ENCODE measurements around the gene CHD3. TPM values are rescaled to one million over a fixed set of nuclear protein-coding genes. Genes with fewer than 3 reads are reported as not detected.

Gene CHD3
- total and polyA plus RNA-seq, 2 of the 13 experiments (the other 11 are each of a cell fraction or from before 2014, with no cell fraction given): 2.7 to 3.7 TPM

GRCh38 chr17:7856011-7856810 is 32.4 kb upstream of the CHD3 start (continued):
- TF ChIP-seq NAIF1 (CRISPR knock-in tag; IDR thresholded peaks at IDR 0.05; ENCODE audit: borderline replicate concordance): no peak; the same call in 1 of the 2 replicates
- TF ChIP-seq HNF4A (CRISPR knock-in tag; IDR thresholded peaks at IDR 0.05): no peak
- peak; percentile 82; the same call in 1 of the 2 replicates for TF ChIP-seq SSRP1 (CRISPR knock-in tag; IDR thresholded peaks at IDR 0.05)
- TF ChIP-seq KDM6A (CRISPR knock-in tag; IDR thresholded peaks at IDR 0.05; ENCODE audit: low read depth): no peak
- no peak for TF ChIP-seq HOXD1 (CRISPR knock-in tag; IDR thresholded peaks at IDR 0.05)
- no peak for TF ChIP-seq UBTF (CRISPR knock-in tag; IDR thresholded peaks at IDR 0.05)
- TF ChIP-seq SMAD1 (CRISPR knock-in tag; IDR thresholded peaks at IDR 0.05; ENCODE audit: borderline replicate concordance, low read depth): 0 out of 2 replicates have a peak, but pooled peaks have one; percentile 15
- peak; percentile 18 for TF ChIP-seq AGO2 (optimal IDR thresholded peaks at IDR 0.05; ENCODE audit: low read depth, low read length)
- no peak for TF ChIP-seq AGO1 (IDR thresholded peaks at IDR 0.05; ENCODE audit: low read depth, low read length, poor library complexity, severe bottlenecking)
- 0 out of 2 replicates have a peak, but pooled peaks have one; percentile 14 for TF ChIP-seq HIVEP1 (CRISPR knock-in tag; IDR thresholded peaks at IDR 0.05)
- TF ChIP-seq ZBTB37 (CRISPR knock-in tag; IDR thresholded peaks at IDR 0.05): no peak
- TF ChIP-seq ZBTB40 (IDR thresholded peaks at IDR 0.05): no peak
- TF ChIP-seq ZBTB40 (CRISPR knock-in tag; IDR thresholded peaks at IDR 0.05): peak; percentile 47; the same call in 1 of the 2 replicates
- TF ChIP-seq SRSF1 (optimal IDR thresholded peaks at IDR 0.05; ENCODE audit: low read depth, low read length): peak; percentile 1
- no peak for TF ChIP-seq ZNF34 (CRISPR knock-in tag; IDR thresholded peaks at IDR 0.05; ENCODE audit: borderline replicate concordance)
- TF ChIP-seq ARNT2 (CRISPR knock-in tag; IDR thresholded peaks at IDR 0.05; ENCODE audit: low read depth): no peak
